HFFc6 (cell line): ENCODE measurements around the gene ZNF79. TPM values are rescaled to one million over a fixed set of nuclear protein-coding genes. Genes with fewer than 3 reads are reported as not detected.
A peak's percentile ranks its signal among the peaks of the same experiment; 100 is the strongest.

Experiments used
- DNase-seq: peaks from one replicate; pipeline ENCODE4 v3.0.0-alpha.2; 2018
- H3K27ac Mint-ChIP-seq: 2 replicates; pipeline ENCODE4 v1.8.0; 2020; ENCODE audit warnings: mild to moderate bottlenecking, mixed read lengths
- H3K27me3 Mint-ChIP-seq: 2 replicates; pipeline ENCODE4 v1.8.0; 2021; ENCODE audit warnings: mild to moderate bottlenecking, moderate library complexity, mixed read lengths; ENCODE audit not compliant: insufficient read depth
- H3K36me3 Mint-ChIP-seq: 2 replicates; pipeline ENCODE4 v1.8.0; 2021; ENCODE audit warnings: low read depth, mixed read lengths
- H3K4me1 Mint-ChIP-seq: 2 replicates; pipeline ENCODE4 v1.8.0; 2020; ENCODE audit warnings: low read depth, mixed read lengths
- H3K4me3 Mint-ChIP-seq: 2 replicates; pipeline ENCODE4 v1.8.0; 2020; ENCODE audit warnings: mild to moderate bottlenecking, moderate library complexity, mixed read lengths
- H3K9me3 Mint-ChIP-seq: 2 replicates; pipeline ENCODE4 v1.8.0; 2020; ENCODE audit warnings: mild to moderate bottlenecking, mixed read lengths
- total RNA-seq, 6 experiments: library from RNA; stranded (reverse); fragmentation: NEBNext Ultra II Directional; extraction: Animal tissue kit (Norgen Biotek cat#: 25700); gene quantifications; 2 replicates in 1 of 6; 3 replicates in 5 of 6; pipeline ENCODE4 v1.2.3, GENCODE V29; 2021
- TF ChIP-seq, protein P1 (sequence below): fragments of 200-600 bp; sonication (generic); IDR thresholded peaks from 2 replicates; pipeline ENCODE4 v1.5.0; 2021; ENCODE audit warnings: antibody characterized with exemption, mild to moderate bottlenecking

The ZNF79 gene
- total RNA-seq, 6 experiments from 2014 or later = 6.7 to 8.5 (median 7.6) TPM

DNA sequence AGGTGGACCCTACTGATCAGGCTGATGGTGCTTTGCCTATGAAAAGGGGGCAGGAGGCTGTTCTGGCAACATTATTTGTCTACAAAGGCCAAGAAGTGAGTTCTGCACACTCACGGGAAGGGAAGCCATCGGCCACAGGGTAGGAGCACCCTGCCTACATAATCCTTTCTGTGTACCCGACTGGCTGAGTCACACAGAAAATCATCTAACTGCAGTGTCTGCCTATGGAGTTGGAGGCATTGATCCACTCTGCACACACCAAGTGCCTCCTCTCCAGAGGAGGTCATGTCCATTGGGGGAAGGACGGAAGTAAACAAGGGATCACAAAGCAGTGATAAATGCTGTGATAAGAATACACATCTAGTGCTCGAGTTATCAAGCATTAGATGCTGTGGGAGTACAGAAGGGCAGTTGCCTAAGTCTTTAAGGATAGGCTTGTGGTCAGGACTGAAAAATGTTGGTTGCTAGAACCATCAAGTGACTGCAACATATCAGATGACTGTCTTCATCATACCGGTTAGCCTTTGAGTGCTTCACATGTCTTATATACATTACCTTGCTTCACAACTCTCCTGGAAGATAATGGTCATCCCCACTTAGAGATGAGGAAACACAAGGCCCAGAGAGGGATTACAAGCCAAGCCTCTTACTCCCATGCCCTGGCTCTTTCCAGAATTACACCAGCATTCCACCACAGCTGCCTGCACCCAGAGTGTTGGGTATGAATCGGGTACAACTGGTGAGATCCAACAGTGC lies 28.5 kb upstream of the ZNF79 start:
- no peaks in the 10 kb centered on the region for H3K36me3 Mint-ChIP-seq
- H3K9me3 Mint-ChIP-seq = no peaks in the 10 kb centered on the region
- no peak overlapping the region for H3K27ac Mint-ChIP-seq
- H3K4me3 Mint-ChIP-seq = peak overlapping the region; percentile 81
- peaks cover 26% of the 10 kb centered on the region for H3K4me1 Mint-ChIP-seq
- TF ChIP-seq, protein P1, sequence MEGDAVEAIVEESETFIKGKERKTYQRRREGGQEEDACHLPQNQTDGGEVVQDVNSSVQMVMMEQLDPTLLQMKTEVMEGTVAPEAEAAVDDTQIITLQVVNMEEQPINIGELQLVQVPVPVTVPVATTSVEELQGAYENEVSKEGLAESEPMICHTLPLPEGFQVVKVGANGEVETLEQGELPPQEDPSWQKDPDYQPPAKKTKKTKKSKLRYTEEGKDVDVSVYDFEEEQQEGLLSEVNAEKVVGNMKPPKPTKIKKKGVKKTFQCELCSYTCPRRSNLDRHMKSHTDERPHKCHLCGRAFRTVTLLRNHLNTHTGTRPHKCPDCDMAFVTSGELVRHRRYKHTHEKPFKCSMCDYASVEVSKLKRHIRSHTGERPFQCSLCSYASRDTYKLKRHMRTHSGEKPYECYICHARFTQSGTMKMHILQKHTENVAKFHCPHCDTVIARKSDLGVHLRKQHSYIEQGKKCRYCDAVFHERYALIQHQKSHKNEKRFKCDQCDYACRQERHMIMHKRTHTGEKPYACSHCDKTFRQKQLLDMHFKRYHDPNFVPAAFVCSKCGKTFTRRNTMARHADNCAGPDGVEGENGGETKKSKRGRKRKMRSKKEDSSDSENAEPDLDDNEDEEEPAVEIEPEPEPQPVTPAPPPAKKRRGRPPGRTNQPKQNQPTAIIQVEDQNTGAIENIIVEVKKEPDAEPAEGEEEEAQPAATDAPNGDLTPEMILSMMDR = no peak
- DNase-seq = no peak
- peaks cover 6% of the 10 kb centered on the region for H3K27me3 Mint-ChIP-seq

DNA sequence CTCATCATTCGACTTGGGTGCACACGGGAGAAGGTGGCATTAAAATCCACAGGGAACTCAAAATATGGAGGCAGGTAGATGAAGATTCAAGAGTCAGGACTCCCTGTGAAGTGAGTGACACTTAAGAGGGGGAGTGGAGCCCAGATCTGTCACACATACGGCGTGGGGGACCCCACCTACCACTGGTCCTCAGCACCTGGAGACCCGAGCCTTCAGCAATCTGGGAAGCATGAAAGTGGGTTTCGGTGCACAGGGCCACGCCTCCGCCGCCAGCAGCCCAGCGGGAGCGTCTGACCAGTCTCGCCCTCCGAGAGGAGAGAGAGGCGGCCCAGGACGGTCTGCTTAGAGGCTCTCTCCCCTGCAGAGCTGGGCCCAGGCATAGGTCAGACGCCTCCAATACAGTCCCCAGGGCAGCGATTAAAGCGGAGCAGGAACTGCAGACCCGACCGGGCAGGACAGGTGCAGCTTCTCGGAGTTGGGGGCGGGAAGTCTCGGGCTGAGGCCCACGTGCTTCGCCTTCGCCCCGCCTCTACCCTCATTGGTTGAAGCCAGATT lies 27.9 kb upstream of the ZNF79 start:
- Mint-ChIP-seq H3K36me3 (no peaks in the 10 kb centered on the region), H3K9me3 (no peaks in the 10 kb centered on the region), H3K27me3 (peaks cover 6% of the 10 kb centered on the region), H3K4me1 (peaks cover 26% of the 10 kb centered on the region), H3K27ac (no peak overlapping the region; the same call in 1 of the 2 replicates), H3K4me3 (peak overlapping the region; percentile 81)
- TF ChIP-seq, protein P1 = no peak
- DNase-seq = no peak

GRCh38 chr9:127396808-127397645 lies 27.2 kb upstream of the ZNF79 start, which contains the start of gene SLC2A8:
Gene SLC2A8 (plus strand): TSS chr9:127397169. CDS start chr9:127397231, 62 bp downstream.
- H3K4me1 Mint-ChIP-seq = peaks cover 26% of the 10 kb centered on the region
- peak within 1 kb of the TSS; percentile 83 for H3K4me3 Mint-ChIP-seq
- no peaks in the 10 kb centered on the region for H3K36me3 Mint-ChIP-seq
- no peak within 1 kb of the TSS; the same call in 1 of the 2 replicates for H3K27ac Mint-ChIP-seq
- no peaks in the 10 kb centered on the region for H3K9me3 Mint-ChIP-seq
- peaks cover 5% of the 10 kb centered on the region for H3K27me3 Mint-ChIP-seq
- DNase-seq = peak; percentile 100
- TF ChIP-seq, protein P1 = peak; percentile 61

DNA sequence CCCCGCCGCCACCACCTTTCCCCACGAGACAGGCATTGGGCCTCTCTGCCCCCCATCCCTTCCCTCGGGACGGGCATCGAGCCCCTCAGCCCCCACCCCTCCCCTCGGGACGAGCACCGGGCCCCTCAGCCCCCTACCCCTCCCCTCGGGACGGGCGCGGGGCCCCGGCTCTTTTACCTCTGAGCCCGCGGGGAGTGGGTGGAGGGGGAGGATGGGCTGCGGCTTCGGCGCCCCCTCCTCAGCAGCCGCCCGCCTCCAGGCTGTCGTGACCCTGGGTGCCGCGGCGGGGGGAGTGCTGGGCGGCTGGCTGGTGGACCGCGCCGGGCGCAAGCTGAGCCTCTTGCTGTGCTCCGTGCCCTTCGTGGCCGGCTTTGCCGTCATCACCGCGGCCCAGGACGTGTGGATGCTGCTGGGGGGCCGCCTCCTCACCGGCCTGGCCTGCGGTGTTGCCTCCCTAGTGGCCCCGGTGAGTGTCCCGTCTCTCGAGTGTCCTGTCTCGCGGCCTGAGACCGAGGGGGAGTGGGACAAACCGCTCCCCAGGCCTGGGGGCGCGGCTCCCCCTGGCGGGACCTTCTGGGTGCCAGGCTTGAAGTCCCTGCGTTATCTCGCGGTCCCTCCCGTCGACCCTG lies 26.4 kb upstream of the ZNF79 start:
- peaks cover 26% of the 10 kb centered on the region for H3K4me1 Mint-ChIP-seq
- DNase-seq = peak; percentile 12
- H3K27me3 Mint-ChIP-seq = no peaks in the 10 kb centered on the region; the same call in none of the 2 replicates
- no peaks in the 10 kb centered on the region for H3K36me3 Mint-ChIP-seq
- TF ChIP-seq, protein P1 = peak; percentile 68
- H3K27ac Mint-ChIP-seq = no peak overlapping the region
- no peaks in the 10 kb centered on the region for H3K9me3 Mint-ChIP-seq
- H3K4me3 Mint-ChIP-seq = peak overlapping the region; percentile 83

GRCh38 chr9:127398275-127398647 lies 25.9 kb upstream of the ZNF79 start:
- no peak overlapping the region for H3K27ac Mint-ChIP-seq
- no peaks in the 10 kb centered on the region for H3K36me3 Mint-ChIP-seq
- no peak for DNase-seq
- peak overlapping the region; percentile 83 for H3K4me3 Mint-ChIP-seq
- H3K27me3 Mint-ChIP-seq = no peaks in the 10 kb centered on the region; the same call in none of the 2 replicates
- H3K4me1 Mint-ChIP-seq = peaks cover 26% of the 10 kb centered on the region
- TF ChIP-seq, protein P1 = peak; percentile 22; the same call in 1 of the 2 replicates
- no peaks in the 10 kb centered on the region for H3K9me3 Mint-ChIP-seq
